GM21619 (cell line): ENCODE measurements around the gene WFDC2.
A peak's percentile ranks its signal among the peaks of the same experiment; 100 is the strongest.

Experiments used
- ATAC-seq: cut with Tn5 transposase; IDR thresholded peaks from one replicate; pipeline ENCODE4 v1.9.1; 2021; ENCODE audit not compliant: unreplicated experiment

WFDC2 gene, protein sequence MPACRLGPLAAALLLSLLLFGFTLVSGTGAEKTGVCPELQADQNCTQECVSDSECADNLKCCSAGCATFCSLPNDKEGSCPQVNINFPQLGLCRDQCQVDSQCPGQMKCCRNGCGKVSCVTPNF

DNA sequence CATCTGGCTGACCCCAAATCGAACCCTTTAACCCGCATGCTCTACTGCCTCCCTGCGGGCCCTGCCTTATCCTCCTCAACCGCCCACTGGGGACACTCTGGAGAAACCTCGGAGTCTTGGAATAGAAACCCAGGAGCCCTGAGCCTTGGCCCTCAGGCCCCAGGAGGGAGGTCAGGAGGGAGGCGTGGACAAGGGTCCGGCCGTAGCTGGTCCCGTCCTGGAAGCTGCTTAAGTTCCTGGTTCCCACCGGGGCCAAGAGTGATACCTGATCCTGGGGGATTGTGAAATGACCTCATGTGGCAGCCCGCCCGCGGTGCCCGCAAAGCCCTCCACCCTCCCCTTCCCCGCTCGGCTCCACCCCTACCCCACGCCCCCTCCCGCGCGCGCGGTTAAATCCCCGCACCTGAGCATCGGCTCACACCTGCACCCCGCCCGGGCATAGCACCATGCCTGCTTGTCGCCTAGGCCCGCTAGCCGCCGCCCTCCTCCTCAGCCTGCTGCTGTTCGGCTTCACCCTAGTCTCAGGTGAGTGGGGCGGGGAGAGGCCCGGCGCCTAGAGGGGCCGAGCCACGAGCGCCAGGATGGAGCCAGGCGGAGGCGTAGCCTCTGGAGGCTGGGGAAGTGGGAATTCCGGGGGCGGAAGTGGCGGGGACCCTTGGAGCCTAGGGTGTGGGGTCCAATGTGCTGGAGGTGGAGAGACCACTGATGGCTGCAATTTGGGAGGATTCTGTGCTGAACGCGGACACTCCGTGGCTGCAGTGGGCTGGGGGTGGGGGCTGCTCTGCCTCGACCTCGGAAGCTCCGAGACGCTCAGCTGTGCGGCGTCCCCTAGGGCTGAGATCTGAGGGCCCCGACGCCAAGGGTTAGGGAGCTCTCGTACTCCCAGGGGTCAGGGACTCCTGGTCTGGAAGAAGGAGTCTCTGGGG is at the start of gene WFDC2:
Gene WFDC2, plus strand, starts transcription at position 418 of the 926 bp plus-strand sequence. Its CDS starts 29 bp downstream, at position 447.
- ATAC-seq: peak; percentile 17

DNA sequence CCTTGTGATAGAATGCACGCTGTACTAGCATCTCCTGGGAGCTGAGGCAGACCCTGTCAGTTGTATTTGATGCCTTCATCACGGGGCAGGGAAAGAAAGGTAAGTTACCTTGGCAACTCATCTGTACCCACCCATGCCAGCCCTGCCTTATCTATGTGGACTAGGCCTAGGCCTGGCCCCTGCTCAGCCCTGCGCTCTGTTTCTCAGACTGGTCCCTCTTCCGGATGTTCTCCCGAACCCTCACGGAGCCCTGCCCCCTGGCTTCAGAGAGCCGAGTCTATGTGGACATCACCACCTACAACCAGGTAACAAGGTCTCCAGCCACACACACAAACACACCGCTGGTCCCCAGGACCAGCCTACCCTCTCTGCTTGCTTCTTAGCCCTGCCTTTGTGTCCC is 49.4 kb upstream of the WFDC2 start:
- ATAC-seq: no peak

DNA sequence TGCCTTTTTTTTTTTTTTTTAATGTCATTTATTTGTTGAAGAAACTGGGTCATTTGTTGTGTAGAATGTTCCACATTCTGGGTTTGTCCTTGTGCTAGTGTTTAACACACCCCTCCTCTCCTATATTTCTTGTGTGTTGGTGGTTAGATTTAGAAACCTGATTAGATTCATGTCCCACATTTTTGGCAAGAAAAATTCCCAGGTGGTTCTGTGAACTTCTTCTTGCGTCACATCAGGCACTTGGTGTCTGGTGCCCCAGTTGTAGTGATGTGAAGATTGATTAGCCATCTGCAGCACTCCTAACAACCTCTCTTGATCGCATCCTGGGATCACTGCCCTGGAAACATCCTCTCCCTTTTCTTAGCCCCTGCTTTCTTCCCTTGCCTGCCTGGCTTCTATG is 45.9 kb upstream of the WFDC2 start:
- ATAC-seq: no peak

DNA sequence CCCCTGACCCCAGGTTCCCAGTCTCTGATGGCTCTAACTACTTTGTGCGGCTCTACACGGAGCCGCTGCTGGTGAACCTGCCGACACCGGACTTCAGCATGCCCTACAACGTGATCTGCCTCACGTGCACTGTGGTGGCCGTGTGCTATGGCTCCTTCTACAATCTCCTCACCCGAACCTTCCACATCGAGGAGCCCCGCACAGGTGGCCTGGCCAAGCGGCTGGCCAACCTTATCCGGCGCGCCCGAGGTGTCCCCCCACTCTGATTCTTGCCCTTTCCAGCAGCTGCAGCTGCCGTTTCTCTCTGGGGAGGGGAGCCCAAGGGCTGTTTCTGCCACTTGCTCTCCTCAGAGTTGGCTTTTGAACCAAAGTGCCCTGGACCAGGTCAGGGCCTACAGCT is 44.0 kb upstream of the WFDC2 start:
- no peak for ATAC-seq

DNA sequence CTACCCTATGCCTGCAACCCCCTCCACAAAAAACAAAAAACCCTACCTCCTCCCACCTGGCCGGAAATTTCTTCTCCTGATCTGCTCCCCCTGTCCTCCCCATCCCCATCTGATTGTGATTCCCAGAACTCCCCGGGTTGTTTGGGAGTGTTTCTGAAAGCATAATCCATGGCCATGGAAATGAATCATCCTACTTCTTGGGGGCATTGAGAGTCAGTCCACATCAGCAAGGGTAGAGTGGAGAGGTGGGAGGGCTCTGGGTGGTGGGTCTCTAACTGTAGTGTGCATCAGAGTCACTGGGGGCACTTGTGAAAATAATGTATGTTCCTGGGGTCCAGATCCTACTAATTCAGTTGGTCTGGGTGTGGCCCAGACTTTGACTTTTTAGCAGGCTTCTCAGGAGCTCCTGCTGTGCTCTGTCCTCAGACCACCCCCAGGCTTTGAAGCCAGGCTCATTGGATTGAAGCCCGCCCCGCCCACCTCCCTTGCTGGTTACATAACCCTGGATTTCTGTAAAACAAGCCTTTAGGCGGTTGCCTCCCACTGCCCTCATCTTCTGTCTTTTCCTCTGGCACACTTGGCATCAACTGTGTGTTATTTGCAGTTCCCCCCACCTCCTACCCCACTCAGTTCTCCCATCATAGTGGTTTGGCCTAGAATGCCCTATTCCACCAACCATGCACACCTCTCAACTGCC is 43.1 kb upstream of the WFDC2 start:
- ATAC-seq: no peak

DNA sequence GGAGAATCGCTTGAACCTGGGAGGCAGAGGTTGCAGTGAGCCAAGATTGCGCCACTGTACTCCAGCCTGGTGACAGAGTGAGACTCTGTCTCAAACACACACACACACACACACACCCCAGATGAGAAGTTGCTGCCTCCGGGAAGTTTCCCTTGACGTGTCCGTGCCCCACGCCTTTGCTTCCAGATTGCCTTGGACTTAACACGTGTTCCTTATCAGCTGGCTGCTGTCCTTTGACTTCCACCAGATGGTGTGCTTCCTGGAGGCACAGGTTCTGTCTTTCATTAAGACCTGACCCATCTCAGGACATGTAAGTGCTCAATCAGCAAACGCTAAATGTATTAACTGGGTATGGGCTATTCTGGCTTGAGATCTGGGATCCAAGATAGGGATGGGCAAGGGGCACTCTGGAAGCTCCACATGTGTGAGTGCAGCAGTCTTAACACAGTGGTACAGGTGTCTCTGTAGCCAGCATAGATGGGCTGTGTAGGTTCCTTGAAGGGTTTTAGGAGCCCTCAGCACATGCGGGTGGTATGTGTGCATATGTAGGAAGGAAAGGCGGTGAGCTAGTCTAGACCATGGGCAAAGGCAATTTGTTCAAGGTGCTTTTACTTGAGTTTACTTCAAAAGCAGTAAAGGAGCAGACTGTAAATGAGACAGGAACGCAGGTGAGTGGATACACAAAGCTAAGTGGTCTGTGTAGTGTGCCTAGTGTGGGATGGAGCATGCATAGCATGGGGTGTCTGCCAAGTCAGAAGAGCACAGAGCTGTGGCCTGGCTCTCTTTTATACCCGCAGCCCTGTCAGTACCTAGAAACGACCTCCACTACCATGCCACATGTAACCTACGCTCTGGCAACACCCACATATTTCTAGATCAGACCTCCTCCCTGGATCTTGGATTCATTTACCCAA is 42.1 kb upstream of the WFDC2 start:
- ATAC-seq: no peak

DNA sequence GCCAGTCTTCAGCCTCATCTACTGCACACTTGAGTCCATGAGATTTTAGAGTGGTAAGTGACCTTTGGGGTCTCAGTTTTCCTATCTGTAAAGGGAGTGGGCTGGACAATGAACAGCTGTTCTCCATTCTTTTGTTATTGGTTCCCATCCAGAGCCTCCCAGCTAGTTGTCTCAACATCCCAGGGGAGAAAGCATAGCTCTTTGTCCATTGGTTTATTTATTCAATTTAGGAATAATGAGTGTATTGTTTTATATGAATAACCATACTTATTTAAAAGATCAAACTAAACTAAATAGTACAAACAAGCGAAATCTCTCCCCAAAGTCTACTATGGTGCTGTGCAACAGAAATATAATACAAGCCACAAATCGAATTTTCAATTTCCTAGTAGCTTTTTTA is 39.9 kb upstream of the WFDC2 start:
- no peak for ATAC-seq

DNA sequence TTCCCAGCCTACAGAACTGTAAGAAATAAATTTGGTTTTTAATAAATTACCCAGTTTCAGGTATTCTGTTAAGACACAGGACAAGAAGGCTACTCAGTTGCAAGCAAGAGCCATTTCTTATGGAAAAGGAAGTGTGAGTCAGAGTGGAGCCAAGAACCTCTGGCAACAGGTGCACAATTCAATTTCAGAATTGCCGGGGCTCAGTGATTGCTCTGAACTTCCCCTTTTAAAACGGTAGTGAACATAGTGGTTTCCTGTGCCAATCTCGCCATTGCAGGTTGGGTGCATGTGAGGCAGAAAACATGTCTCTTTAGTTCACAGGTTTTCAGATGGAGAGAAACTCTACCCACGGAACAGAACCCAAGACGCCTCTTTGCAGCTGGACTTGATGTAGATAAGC is 37.3 kb upstream of the WFDC2 start:
- ATAC-seq: peak; percentile 76

DNA sequence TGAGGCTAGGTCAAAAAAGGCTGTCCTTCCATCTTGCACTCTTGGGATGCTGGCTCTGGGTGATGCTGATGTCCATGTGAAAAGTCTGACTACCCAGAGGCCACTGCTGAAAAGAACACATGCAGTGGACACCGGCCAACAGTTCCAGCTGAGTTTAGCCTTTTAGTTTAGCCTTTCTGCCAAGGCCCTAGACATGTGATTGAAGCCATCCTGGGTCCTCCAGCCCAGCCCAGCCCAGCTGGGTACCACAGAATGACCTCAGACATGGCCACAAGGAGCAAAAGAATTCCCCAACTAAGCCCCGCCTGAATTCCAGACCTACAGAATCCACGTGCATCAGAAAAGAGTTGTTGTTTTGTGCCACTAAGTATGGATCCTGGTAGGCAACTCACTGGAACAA is 36.2 kb upstream of the WFDC2 start:
- no peak for ATAC-seq

DNA sequence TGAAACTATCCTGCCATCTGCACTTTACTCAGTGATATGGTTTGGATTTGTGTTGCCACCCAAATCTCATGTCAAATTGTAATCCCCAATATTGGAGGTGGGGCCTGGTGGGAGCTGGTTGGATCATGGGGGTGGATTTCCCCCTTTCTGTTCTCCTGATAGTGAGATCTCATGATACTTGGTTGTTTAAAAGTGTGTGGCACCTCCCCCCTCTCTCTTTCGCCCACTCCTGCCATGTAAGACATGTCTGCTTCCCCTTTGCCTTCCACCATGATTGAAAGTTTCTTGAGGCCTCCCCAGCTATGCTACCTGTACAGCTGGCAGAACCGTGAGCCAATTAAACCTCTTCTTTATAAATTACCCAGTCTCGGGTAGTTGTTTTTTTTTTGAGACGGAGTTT is 35.6 kb upstream of the WFDC2 start:
- ATAC-seq: no peak

DNA sequence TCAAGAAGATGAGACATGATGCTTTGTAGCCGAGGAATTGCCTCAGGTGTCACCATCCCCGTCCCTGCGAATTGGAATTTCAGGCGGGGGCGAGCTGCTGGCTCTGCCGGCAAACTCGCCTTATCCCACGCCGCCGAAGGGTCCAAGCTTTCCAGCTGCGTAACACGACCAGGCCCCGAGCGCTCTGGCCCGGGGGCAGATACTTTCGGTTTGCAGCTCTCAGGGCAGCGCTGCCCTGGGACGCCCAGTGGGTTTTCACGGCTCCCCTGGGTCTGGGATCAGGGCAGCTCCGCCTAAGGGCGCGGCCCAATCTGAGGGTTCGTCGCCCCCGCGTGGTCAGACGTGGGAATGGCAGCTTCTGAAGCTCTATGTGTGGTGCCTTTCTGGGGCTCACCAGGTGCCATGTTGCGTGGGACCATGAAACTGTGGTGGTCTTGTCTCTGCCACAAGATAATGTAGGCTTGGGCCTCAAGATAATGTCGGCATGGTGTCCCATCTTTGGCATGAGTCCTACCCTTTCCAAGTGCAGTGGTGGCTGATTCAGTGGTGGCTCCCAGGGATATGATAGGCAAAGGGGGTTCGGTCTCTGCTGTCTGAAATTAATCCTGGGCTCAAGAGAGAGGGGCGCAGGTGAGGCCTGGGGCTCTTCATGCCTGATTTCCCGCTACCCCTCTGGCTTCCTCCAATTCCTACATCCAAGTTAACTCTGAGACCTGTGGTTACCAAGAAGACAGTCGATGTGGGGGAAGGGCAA is 32.6 kb upstream of the WFDC2 start:
- ATAC-seq: no peak

DNA sequence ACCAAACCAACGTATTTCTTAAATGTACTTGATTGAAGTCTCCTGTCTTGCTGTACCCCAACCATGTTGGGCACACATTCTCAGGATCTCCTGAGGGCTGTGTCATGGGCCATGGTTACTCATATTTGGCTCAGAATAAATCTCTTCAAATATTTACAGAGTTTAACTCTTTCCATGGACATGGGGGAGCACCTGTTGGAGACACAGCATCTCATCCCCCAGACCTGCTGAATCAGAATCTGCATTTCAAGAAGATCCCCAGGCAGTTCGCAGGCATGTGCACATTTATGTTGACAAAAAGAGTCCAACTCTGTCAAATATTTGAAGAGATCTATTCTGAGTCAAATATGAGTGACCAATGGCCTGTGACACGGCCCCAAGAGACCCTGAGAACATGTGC is 29.1 kb upstream of the WFDC2 start:
- no peak for ATAC-seq

DNA sequence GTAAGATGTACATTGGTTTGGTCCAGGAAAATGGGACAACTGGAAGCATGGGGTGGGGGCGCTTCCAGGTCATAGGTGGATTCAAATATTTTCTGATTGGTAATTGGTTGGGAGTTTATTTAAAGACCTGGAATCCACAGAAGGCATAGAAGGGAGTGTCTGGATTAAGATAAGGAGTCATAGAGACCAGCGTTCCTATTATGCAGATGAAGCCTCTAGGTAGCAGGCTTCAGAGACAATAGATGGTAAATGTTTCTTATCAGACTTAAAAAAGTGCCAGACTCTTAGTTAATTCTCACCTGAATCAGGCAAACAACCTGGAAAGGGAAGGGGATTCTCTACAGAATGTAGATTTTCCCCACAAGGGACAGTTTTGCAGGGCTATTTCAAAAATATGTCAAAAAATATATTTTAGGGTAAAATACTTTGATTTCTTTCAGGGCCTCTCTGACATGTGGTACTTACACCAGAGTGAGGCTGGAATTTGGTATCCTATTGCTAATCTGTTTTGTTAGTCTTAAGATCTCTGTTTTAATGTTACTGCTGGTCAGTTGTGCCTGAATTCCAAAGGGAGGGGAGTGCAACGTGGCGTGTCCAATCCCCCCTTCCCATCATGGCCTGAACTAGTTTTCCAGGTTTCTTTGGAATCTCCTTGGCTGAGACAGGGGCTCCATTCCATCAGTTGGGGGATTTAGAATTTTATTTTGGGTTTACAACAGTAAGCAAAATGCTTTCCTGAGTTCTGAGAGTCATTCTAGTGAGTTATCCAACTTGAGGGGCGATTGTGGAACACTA is 28.5 kb upstream of the WFDC2 start:
- no peak for ATAC-seq

DNA sequence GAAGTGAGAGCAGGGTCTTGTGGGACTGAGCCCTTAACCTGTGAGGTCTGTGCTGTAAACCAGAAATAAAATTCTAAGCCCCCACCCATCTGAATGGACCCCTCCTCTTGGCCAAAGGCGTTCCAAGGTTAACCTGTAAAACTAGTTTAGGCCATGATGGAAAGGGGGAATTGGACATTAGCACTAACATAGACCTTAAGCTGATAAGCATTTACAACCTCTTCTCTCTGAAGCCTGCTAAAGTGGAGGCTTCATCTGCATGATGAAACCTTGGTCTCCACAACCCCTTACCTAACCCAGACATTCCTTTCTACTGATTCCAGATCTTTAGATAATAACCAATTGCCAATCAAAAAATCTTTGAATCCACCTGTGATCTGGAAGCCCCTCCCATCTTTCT is 27.8 kb upstream of the WFDC2 start:
- ATAC-seq: no peak

DNA sequence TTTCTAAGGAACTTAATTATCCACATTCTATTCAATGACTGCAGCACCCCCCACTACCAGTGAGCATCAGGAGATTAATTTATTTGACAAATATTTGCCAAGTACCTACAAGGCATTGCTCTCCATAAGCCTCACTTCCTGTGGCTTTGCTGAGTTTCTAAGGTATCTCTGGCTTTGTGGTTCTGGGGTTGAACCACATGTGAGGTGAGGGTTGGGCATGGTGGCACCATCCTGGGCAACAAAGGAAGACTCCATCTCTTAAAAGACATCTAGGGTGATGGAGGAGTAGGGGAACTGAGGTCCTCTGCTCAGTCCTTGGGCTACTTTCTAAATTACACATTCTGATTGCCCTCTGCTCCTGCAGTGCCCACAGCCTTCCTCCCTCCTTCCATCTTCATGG is 25.5 kb upstream of the WFDC2 start:
- no peak for ATAC-seq

DNA sequence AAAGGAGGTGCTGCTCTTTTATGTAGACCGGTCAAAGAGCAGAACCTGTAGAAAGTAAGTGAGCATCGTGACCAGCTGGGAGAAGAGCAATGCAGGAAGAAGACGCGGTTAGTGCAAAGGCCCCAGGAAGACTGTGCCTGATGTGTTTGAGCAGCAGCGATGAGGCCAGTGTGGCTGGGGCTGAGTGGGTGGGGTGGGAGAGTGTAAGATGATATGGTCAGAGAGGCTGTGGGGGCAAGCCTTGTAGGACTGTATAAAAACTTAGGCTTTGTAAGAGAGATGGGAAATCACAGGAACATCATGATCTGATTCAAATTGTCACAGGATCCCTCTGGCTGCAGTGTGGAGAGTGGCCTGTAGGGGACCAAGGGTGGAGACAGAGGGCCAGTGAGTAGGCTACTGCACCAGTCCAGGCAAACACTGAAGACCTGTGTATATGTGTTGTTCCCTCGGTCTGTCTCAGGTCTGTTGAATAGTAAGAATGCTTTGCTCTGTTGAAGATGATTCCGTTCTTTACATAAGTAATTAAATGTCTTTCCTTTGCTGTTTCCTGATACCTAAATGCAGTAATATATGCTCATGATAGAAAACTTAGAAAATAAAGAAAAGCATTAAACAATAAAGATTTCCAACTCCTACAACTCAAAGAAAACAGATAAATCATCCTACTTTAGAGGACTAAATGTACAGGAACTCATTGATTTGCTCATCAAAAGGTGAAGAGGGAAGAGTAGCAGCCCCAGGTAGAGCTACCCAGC is 23.6 kb upstream of the WFDC2 start:
- no peak for ATAC-seq

DNA sequence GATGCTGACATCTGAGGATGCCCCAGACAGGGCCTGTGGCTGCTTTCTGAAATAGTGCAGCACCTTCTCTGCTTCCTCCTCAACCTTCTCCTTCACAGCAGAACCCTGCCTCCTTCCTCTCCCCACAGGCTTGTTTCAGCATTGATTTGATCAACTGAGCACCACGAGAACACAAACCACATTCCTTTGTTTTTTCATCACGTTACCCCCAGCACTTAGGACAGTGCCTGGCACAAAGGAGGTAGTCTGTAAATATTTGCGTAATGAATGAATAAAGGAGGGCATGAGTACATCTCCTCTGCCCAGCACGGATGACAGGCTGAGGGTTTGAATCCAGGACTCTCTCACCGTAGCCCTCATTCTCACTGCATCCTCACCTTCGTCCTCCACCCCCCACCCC is 21.3 kb upstream of the WFDC2 start:
- no peak for ATAC-seq

DNA sequence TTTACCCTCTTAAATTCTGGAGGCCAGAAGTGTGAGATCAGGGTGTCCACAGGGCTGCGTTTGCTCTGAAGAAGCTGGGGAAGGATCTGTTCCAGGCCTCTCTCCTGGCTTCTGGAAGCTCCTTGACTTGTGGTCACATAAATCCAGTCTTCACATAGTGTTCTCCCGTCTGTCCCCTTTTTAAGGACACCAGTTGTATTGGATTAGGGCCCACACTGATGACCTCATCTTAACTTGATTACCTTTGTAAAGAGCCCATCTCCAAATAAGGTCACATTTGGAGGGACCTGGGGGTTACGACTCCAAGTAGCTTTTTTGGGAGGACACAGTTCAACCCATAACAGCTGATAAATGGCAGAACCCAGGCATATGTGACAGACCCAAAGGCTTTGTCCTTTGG is 20.0 kb upstream of the WFDC2 start:
- no peak for ATAC-seq
